ENCODE data around the gene YKT6.

The YKT6 gene

GRCh38 chr7:44263326-44264082, 62.7 kb downstream of the YKT6 start:
- DNase-seq, result no peak

All from NCI-H226 (cell line).